GM10266 (cell line): ENCODE data around the gene CNTNAP3B.
"Not testable (repeated sequence)": the region's sequence is repeated elsewhere in the genome, so short reads cannot be mapped to it uniquely, and the experiment has no call there.

Experiments used
- DNase-seq: peaks from one replicate; pipeline ENCODE4 v3.0.0; 2012; ENCODE audit errors: extremely low spot score
- CTCF ChIP-seq: IDR thresholded peaks from 2 replicates; pipeline ENCODE4 v1.5.1; 2012; ENCODE audit warnings: mild to moderate bottlenecking, low read depth; ENCODE audit not compliant: control insufficient read depth, insufficient read depth; ENCODE audit errors: missing control alignments

Gene CNTNAP3B

DNA sequence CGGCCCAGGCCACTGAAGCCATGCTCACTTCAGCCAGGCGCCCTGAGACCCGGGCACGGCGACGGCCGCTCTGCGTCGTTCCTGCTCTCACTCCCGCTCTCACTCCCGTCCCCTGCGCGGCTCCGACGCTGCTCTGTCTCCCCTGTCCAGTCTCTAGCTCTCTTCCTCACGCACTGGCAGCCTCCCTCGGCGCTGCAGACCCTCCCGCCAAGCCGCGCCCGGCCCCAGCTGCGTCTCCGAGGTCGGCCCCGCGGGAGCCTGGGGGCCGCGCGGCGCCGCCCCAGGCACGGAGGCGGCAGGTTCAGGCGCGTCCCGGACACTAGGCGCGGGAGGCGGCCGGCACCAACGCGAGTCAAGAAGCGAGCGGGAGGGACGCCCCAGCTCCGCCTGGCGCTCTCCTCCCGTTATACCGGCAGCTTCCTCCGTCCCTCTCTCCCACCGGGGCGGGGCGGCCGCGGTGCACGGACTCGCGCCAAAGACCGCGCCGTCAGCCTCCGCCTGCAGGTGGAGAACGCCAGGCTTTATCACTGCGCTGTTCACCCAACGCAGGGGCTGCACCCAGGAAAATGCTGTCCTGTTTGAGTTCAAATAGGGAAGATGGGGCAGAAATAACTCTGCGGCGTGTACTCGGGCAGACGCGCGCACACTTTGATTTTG lies at the start of gene CNTNAP3B:
Gene CNTNAP3B, minus strand, starts transcription at position 354 of the 657 bp plus-strand sequence. Its CDS starts 332 bp downstream, at position 22.
- not testable (repeated sequence) for DNase-seq

- DNase-seq: not testable (repeated sequence)
- TF ChIP-seq CTCF: peak; percentile 1
Measured at GRCh38 chr9:42160299-42160698, 31.1 kb upstream of the CNTNAP3B start.

- DNase-seq: peak; percentile 0
Measured at GRCh38 chr9:42127056-42127841, 2.0 kb downstream of the CNTNAP3B start.

DNA sequence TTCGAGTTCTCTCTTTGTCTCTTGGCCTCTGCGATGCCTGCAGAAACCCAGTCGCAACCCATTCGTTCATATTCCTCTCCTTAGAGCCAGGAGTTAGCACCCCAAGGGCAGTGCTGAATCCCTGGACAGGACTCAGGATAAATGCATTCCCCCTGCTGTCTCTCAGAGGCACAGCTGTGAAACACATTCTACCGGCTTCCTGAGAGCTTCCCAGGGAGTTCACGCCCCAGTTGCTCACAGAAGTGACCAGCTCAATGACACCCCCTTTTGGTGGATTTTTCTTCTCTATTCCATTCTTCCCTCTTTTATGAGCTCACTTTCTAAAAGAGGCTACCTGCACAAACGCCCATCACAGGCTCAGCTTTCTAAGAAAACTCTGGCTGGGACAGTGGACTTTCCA lies 8.2 kb downstream of the CNTNAP3B start:
- DNase-seq: not testable (repeated sequence)

- not testable (repeated sequence) for DNase-seq
Measured at GRCh38 chr9:42095929-42096328, 33.3 kb downstream of the CNTNAP3B start.

- not testable (repeated sequence) for DNase-seq
Measured at GRCh38 chr9:42084559-42084952, 44.7 kb downstream of the CNTNAP3B start.

- not testable (repeated sequence) for DNase-seq
Measured at GRCh38 chr9:42083877-42084558, 45.2 kb downstream of the CNTNAP3B start.

GRCh38 chr9:42080376-42080775 lies 48.9 kb downstream of the CNTNAP3B start:
- not testable (repeated sequence) for DNase-seq

- not testable (repeated sequence) for DNase-seq
Measured at GRCh38 chr9:42074868-42075267, 54.4 kb downstream of the CNTNAP3B start.

DNA sequence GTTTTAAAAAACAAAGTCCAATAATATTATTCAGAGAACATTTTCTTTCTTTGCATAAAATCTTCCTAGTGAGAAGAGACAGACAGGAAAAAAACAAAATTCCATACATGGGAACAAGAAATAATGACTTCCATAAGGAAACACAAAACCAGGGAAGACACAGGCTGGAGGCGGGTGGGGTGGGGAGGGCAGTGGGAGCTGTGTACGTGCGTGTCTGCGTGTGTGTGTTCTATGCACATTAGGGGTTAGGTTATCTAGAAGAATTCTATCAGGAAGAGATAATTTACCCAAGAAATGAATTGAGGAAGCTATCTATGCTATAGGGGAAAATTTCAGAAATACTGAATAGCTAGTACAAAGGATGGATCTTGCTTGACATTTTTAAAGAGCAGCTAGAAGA lies 58.2 kb downstream of the CNTNAP3B start:
- not testable (repeated sequence) for DNase-seq

DNA sequence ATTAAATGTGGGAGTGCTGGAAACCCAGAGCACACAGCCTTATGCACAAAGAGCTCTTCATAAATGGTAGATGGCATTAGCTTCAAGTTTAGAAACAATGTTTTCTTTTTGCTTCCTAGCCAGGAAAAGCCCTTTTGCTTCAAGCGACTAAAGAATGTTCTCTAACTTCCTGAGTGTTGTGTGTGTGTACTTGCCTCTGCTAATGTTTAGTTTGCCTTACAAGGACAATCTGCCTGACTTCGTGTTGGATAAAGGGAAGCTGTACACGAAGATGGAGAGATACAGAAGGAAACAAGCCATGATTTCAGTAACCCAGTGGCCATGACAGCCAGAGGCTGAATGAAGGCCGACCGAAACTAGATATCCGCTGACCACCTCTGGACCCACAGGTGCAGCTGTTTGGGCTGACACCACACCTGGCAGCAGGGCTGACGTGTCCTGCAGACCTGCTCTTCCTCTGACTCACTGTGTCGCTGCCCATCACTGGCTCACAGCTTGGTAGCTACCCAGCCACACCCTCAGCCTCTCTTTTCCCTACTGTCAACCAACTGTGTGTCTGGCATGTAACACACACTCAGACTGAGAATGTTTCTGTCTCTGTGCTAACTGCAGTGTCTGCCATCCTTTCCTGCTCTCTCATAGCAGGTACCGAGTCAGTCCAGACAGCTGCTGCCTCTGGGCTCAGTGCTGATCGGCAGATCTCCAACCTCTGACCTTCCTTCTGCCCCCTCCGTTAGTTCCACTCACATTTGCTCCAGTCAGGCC lies 59.0 kb downstream of the CNTNAP3B start:
- not testable (repeated sequence) for DNase-seq

- DNase-seq: not testable (repeated sequence)
Measured at GRCh38 chr9:42053874-42054273, 75.4 kb downstream of the CNTNAP3B start.

DNA sequence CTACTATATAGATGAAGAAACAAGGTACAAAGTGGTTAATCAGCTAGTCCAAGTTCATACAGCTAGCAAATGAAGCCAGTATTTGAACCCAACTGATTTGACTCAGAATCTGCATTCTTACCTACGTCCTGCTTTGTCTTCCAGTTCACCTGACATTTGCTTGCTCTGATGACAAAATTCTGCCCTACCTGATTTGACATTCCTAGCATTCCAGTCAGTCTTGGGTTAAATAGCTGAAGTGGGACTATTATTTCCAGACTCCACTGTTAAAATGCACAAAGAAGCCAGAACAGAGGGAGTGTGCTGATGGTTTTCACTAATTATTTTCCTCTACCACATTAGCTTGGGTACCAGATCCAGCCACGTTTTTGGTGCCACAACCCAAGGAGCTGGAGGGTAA lies 78.5 kb downstream of the CNTNAP3B start:
- not testable (repeated sequence) for DNase-seq

GRCh38 chr9:42044422-42045010 lies 84.7 kb downstream of the CNTNAP3B start:
- DNase-seq: not testable (repeated sequence)

DNA sequence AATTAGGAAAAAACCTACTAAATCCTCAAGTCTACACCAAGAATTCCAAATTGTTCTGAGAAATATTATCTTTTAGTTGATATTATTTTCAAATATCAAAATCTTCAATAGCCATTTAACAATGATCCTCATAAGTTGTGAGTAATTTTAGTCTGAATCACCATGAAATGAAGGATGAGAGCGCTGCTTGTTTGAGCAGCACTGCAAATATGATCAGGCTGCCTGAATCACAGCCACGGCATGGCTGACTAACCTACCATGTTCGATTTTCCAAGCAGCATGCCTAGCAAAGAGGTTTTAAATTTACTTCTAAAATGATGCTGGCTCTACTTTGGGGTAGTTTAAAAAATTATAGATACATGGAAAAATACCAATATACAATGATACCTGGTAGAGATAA lies 95.7 kb downstream of the CNTNAP3B start:
- DNase-seq: not testable (repeated sequence)

GRCh38 chr9:42020639-42021038 lies 108.6 kb downstream of the CNTNAP3B start:
- not testable (repeated sequence) for DNase-seq

DNA sequence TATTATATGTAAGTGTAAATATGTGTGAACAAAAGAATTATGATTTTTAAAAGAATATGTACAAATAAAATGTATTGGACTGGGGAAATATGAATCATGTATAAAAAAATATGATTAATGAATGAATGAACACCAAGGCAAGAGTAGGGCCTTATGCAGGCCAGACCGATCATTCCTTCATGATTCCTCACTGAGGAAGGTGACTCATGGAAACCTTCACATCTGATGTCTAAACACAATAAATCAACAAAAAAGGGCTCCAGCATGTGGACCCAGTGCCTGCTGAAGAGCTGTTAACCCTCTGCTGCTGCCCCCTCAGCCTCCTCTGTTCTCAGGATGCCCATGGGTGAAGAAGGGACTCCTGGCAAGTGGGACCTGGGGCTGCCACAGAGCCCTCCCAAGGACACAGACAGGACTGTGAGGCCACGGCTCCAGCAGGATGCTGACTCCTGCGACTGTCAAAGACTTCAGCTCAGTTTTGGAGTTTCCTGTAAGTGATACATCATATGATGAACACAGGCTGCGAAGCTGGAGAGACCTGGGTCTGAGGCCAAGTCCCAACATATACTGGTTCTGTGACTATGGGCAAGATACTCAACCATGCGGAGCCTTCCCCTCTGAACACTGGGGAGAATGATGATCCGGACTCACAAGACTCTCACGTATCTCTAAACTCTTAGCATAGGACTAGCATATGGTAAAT lies 110.9 kb downstream of the CNTNAP3B start:
- not testable (repeated sequence) for DNase-seq

DNA sequence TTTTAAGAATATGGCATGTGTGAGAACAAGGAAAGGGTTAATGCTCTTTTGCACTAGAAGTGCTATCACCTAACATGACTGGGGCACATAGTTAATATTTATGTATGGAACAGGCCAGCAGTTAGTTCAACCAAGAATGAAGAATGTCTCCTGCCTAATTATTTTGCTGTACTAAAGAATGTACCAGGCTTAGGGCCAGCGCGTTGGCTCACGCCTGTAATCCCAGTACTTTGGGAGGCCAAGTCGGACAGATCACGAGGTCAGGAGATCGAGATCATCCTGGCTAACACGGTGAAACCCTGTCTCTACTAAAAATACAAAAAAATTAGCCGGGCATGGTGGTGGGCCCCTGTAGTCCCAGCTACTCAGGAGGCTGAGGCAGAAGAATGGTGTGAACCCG lies 114.9 kb downstream of the CNTNAP3B start:
- not testable (repeated sequence) for DNase-seq
